Astrocyte (in vitro differentiated cells and primary cell): ENCODE results near the gene MRPS18B. TPM values are rescaled to one million over a fixed set of nuclear protein-coding genes. Genes with fewer than 3 reads are reported as not detected.
A peak's percentile ranks its signal among the peaks of the same experiment; 100 is the strongest.

Experiments used
- DNase-seq: peaks from one replicate; pipeline ENCODE4 v3.0.0-alpha.2; 2010; ENCODE audit warnings: low read depth
- FAIRE-seq: peaks from 2 replicates; lab custom pipeline; 2011; peaks lifted over from hg19 to GRCh38; lab: Jason Lieb, UNC
- H2AFZ ChIP-seq: 2 replicates; pipeline ENCODE4 v1.6.0; 2012; ENCODE audit warnings: low read depth, low read length, inconsistent platforms
- H3K27ac ChIP-seq: 2 replicates; pipeline ENCODE4 v1.5.1; 2011; ENCODE audit warnings: low read depth, low read length, inconsistent platforms
- H3K27me3 ChIP-seq: 2 replicates; pipeline ENCODE4 v1.6.0; 2011; ENCODE audit warnings: low read length, inconsistent platforms; ENCODE audit not compliant: insufficient read depth
- H3K36me3 ChIP-seq: 2 replicates; pipeline ENCODE4 v1.5.1; 2011; ENCODE audit warnings: low read length, inconsistent platforms; ENCODE audit not compliant: insufficient read depth
- H3K4me1 ChIP-seq: 2 replicates; pipeline ENCODE4 v1.5.1; 2011; ENCODE audit warnings: low read length, inconsistent platforms; ENCODE audit not compliant: insufficient read depth
- H3K4me2 ChIP-seq: 2 replicates; pipeline ENCODE4 v1.6.0; 2012; ENCODE audit warnings: low read length, inconsistent platforms
- H3K4me3 ChIP-seq: 2 replicates; pipeline ENCODE4 v1.5.1; 2011; ENCODE audit warnings: low read depth, mild to moderate bottlenecking, low read length, inconsistent platforms; ENCODE audit not compliant: insufficient read depth
- H3K79me2 ChIP-seq: 2 replicates; pipeline ENCODE4 v1.6.0; 2012; ENCODE audit warnings: mild to moderate bottlenecking, low read length, inconsistent platforms; ENCODE audit not compliant: insufficient read depth
- H3K9ac ChIP-seq: 2 replicates; pipeline ENCODE4 v1.6.0; 2012; ENCODE audit warnings: mild to moderate bottlenecking, low read length, inconsistent platforms
- H3K9me3 ChIP-seq: 2 replicates; pipeline ENCODE4 v1.5.1; 2012; ENCODE audit warnings: low read depth, mild to moderate bottlenecking, low read length, inconsistent platforms; ENCODE audit not compliant: insufficient read depth
- H4K20me1 ChIP-seq: 2 replicates; pipeline ENCODE4 v1.6.0; 2012; ENCODE audit warnings: low read length, inconsistent platforms; ENCODE audit not compliant: insufficient read depth
- H3K27ac Mint-ChIP-seq: one replicate; pipeline ENCODE4 v1.8.0; 2021; ENCODE audit warnings: mild to moderate bottlenecking, mixed read lengths; ENCODE audit not compliant: unreplicated experiment
- H3K27me3 Mint-ChIP-seq: one replicate; pipeline ENCODE4 v1.8.0; 2021; ENCODE audit warnings: low read depth, mixed read lengths; ENCODE audit not compliant: unreplicated experiment
- H3K36me3 Mint-ChIP-seq: one replicate; pipeline ENCODE4 v1.8.0; 2021; ENCODE audit warnings: low read depth, mixed read lengths; ENCODE audit not compliant: unreplicated experiment
- H3K4me1 Mint-ChIP-seq: one replicate; pipeline ENCODE4 v1.8.0; 2021; ENCODE audit warnings: low read depth, mixed read lengths; ENCODE audit not compliant: unreplicated experiment
- H3K4me3 Mint-ChIP-seq: one replicate; pipeline ENCODE4 v1.8.0; 2021; ENCODE audit warnings: mild to moderate bottlenecking, moderate library complexity, mixed read lengths; ENCODE audit not compliant: unreplicated experiment
- H3K9me3 Mint-ChIP-seq: one replicate; pipeline ENCODE4 v1.8.0; 2021; ENCODE audit warnings: mild to moderate bottlenecking, mixed read lengths; ENCODE audit not compliant: unreplicated experiment
- EZH2 ChIP-seq: IDR thresholded peaks from 2 replicates; pipeline ENCODE4 v1.6.1; 2012; ENCODE audit warnings: mild to moderate bottlenecking, low read length, inconsistent platforms; ENCODE audit not compliant: insufficient read depth
- total RNA-seq: library from RNA; stranded (reverse); gene quantifications from 2 replicates; pipeline ENCODE4 v1.2.1, GENCODE V29; 2021
- TF ChIP-seq, protein P1 (sequence below): IDR thresholded peaks from 2 replicates; pipeline ENCODE4 v1.5.1; 2011; ENCODE audit warnings: low read depth, mild to moderate bottlenecking, inconsistent platforms, low read length, moderate library complexity; ENCODE audit not compliant: insufficient read depth

The MRPS18B gene
- total RNA-seq, 1 donor from 2014 or later = 28.0 TPM

DNA sequence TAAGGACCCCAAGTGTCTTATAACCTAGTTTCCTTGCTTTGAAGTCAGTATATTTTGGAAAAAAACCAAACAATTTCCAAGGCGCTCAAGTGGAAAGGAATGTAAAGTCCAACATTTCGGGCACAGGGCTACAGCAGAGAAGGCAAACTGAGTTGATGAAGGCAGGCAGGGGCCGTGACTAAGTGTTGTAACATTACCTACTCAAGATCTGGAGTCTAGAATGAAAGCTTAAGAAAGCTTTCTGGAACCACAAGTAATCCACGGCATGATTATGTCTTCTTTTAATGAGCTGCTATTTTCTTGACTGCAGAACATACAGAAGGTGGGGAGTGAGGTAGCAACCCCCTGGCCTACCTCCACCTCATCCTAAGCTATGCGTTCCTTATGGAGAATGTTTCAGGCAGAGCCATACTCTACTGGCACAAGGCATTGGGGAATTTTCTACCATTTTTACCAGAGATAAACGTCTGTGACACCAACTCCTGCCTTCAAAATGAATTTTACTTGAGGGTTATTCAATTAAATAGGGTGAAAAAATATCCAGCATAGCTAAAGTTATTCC is 4.9 kb upstream of the MRPS18B start:
- H3K9ac ChIP-seq = peak overlapping the region; percentile 100
- no peaks in the 10 kb centered on the region for H3K27me3 ChIP-seq
- Mint-ChIP-seq H3K27me3 (no peaks in the 10 kb centered on the region), H3K27ac (peak overlapping the region; percentile 49), H3K4me1 (peaks cover 36% of the 10 kb centered on the region), H3K9me3 (peaks cover 3% of the 10 kb centered on the region), H3K4me3 (peak overlapping the region; percentile 65), H3K36me3 (peaks cover 23% of the 10 kb centered on the region)
- H3K79me2 ChIP-seq = peaks cover 57% of the 10 kb centered on the region
- no peak overlapping the region for H3K4me3 ChIP-seq
- H4K20me1 ChIP-seq = peaks cover 77% of the 10 kb centered on the region
- H2AFZ ChIP-seq = no peak overlapping the region
- no peaks in the 10 kb centered on the region for H3K9me3 ChIP-seq
- peak overlapping the region; percentile 99 for H3K4me2 ChIP-seq
- TF ChIP-seq, protein P1, sequence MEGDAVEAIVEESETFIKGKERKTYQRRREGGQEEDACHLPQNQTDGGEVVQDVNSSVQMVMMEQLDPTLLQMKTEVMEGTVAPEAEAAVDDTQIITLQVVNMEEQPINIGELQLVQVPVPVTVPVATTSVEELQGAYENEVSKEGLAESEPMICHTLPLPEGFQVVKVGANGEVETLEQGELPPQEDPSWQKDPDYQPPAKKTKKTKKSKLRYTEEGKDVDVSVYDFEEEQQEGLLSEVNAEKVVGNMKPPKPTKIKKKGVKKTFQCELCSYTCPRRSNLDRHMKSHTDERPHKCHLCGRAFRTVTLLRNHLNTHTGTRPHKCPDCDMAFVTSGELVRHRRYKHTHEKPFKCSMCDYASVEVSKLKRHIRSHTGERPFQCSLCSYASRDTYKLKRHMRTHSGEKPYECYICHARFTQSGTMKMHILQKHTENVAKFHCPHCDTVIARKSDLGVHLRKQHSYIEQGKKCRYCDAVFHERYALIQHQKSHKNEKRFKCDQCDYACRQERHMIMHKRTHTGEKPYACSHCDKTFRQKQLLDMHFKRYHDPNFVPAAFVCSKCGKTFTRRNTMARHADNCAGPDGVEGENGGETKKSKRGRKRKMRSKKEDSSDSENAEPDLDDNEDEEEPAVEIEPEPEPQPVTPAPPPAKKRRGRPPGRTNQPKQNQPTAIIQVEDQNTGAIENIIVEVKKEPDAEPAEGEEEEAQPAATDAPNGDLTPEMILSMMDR = no peak
- no peak for TF ChIP-seq EZH2
- peaks cover 34% of the 10 kb centered on the region for H3K4me1 ChIP-seq
- DNase-seq (peak; percentile 83), FAIRE-seq (no peak)
- peaks cover 25% of the 10 kb centered on the region for H3K36me3 ChIP-seq
- peak overlapping the region; percentile 100 for H3K27ac ChIP-seq

DNA sequence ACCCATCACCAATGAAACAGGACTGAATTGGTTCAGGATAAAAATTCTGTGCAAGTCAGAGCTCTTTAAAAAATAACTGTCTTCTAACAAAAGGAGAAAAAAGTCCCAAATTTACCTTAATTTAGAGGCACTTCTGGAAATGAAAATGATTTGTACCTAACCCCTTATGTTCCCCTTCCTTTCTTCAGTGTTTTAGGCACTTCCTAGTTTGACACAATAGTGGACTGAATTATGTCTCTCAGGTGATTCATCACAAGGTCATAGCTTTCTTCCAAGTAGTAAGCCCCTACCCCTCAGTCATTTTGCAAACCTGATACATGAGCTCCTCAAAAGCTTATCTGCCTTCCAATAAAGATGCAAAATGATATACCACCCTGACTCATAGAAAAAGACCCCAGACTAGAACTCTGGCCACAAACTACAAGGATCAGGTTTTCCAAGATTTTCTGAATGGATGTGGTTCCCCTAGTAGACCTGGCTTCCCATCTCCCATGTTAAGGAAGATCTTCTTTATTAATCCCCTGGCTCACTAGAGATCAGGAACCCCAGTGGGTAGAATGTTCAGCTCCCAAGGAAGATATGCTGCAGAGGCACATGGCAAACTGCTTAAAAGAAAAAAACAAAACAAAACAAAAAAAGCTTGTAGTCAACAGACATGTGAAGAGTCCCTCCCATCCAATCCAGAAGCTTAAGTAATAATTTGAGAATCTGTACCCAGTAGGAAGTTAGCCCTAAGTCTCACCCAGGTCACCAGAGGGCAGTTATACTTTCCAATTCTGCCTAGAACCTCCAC is 4.2 kb upstream of the MRPS18B start:
- H3K27me3 Mint-ChIP-seq = no peaks in the 10 kb centered on the region
- peak overlapping the region; percentile 100 for H3K4me3 ChIP-seq
- DNase-seq = peak; percentile 41

More for the DNA sequence above, 4.2 kb upstream of the MRPS18B start:
- FAIRE-seq = no peak
- Histone ChIP-seq H3K27me3 (no peaks in the 10 kb centered on the region), H2AFZ (no peak overlapping the region), H3K4me1 (peaks cover 38% of the 10 kb centered on the region), H4K20me1 (peaks cover 75% of the 10 kb centered on the region), H3K9me3 (no peaks in the 10 kb centered on the region), H3K27ac (peak overlapping the region; percentile 100), H3K4me2 (peak overlapping the region; percentile 99), H3K79me2 (peaks cover 64% of the 10 kb centered on the region), H3K36me3 (peaks cover 25% of the 10 kb centered on the region), H3K9ac (peak overlapping the region; percentile 100)
- TF ChIP-seq, protein P1 = no peak
- no peak for TF ChIP-seq EZH2
- Mint-ChIP-seq H3K36me3 (peaks cover 24% of the 10 kb centered on the region), H3K27ac (peak overlapping the region; percentile 49), H3K9me3 (peaks cover 3% of the 10 kb centered on the region), H3K4me3 (peak overlapping the region; percentile 76), H3K4me1 (peaks cover 37% of the 10 kb centered on the region)
